ENCODE measurements around the gene GDE1. TPM values are rescaled to one million over a fixed set of nuclear protein-coding genes. Genes with fewer than 3 reads are reported as not detected.
A peak's percentile ranks its signal among the peaks of the same experiment; 100 is the strongest.

The GDE1 gene
- total RNA-seq (100 to 1,000 TPM in 5 of 9 donors, 10 to 100 TPM in 4; 77.7 to 134 (median 109) TPM), polyA plus RNA-seq (10 to 100 TPM; 53.3 to 80.9 TPM)
- long read RNA-seq, donor 1, transcript GDE1-203 (6 exons, 2,238 nt), result minor isoform, 21 of 212 reads
- long read RNA-seq, donor 1, transcript GDE1-201 (6 exons, 2,958 nt), result major isoform, 180 of 212 reads
- long read RNA-seq, donor 1, partial matches to known transcripts, result 4 of 212 reads
- long read RNA-seq, donor 1, other reads (novel, unspliced or antisense), result 6 of 212 reads
- long read RNA-seq, donor 2, transcript GDE1-201 (6 exons, 2,958 nt), result major isoform, 596 of 720 reads
- long read RNA-seq, donor 2, transcript GDE1-203 (6 exons, 2,238 nt), result minor isoform, 101 of 720 reads
- long read RNA-seq, donor 2, partial matches to known transcripts, result 5 of 720 reads
- long read RNA-seq, donor 2, other reads (novel, unspliced or antisense), result 17 of 720 reads
- long read RNA-seq, donor 3, transcript GDE1-203 (6 exons, 2,238 nt), result minor isoform, 19 of 149 reads
- long read RNA-seq, donor 3, transcript GDE1-201 (6 exons, 2,958 nt), result major isoform, 121 of 149 reads
- long read RNA-seq, donor 3, partial matches to known transcripts, result 3 of 149 reads
- long read RNA-seq, donor 3, other reads (novel, unspliced or antisense), result 6 of 149 reads

- intact Hi-C loops (cut with DNase I), result loop anchor here in 2 of 10 donors (2.0 to 10.0 kb wide), 3 partner anchors 33 to 457 kb away; partner anchors contain the start of genes VPS35L (in 2 of the 2) and COQ7 (in 1 of the 2)
- peaks cover 4 to 69% (median 37%) of the 10 kb centered on the region in 12 donors for H3K4me1 ChIP-seq
- peak; percentile 88 to 95 (median 92) for ATAC-seq
These were observed at the start of gene GDE1 for GRCh38 chr16:19521471-19522396. Gene GDE1, minus strand, starts transcription at chr16:19522098. Its CDS starts 134 bp downstream, at chr16:19521964.

GRCh38 chr16:19567560-19567959, 45.7 kb upstream of the GDE1 start:
- TF ChIP-seq CTCF (IDR thresholded peaks at IDR 0.05), result no peak
- DNase-seq, result no peak
- 88 to 95% (median 94%) methylated on average over 8 of the region's 8 CpGs for WGBS, 4 donors
- no peak for ATAC-seq
- Histone ChIP-seq H3K36me3 (peaks cover 0 to 79% (median 74%) of the 10 kb centered on the region in 9 donors), H3K27ac (no peak overlapping the region), H3K27me3 (no peaks in the 10 kb centered on the region), H3K4me3 (no peak overlapping the region), H3K4me1 (no peaks in the 10 kb centered on the region), H3K9me3 (peaks cover 0 to 11% (median 2%) of the 10 kb centered on the region in 12 donors)
- intact Hi-C loops (cut with DNase I), result no loop called here

More at GRCh38 chr16:19521471-19522396, at the start of gene GDE1:
- Histone ChIP-seq H3K27ac (peak within 1 kb of the TSS; percentile 20 to 95 (median 87)), H3K4me3 (peak within 1 kb of the TSS; percentile 60 to 95 (median 80)), H3K36me3 (peaks cover 0 to 9% (median 3%) of the 10 kb centered on the region in 9 donors), H3K27me3 (no peaks in the 10 kb centered on the region), H3K9me3 (no peaks in the 10 kb centered on the region)
- TF ChIP-seq CTCF (IDR thresholded peaks at IDR 0.05) (peak in 7 of 12 donors; percentile 17 to 66 (median 43)), POLR2A (IDR thresholded peaks at IDR 0.05) (peak; percentile 42 to 95)
- peak; percentile 96 to 97 (median 96) for DNase-seq
- WGBS, 4 donors, result 0% methylated on average over 53 to 62 of the region's 62 CpGs

- intact Hi-C loops (cut with DNase I), result no loop called here
- peaks cover 0 to 11% (median 2%) of the 10 kb centered on the region in 12 donors for H3K9me3 ChIP-seq
- no peak overlapping the region for H3K4me3 ChIP-seq
- DNase-seq (no peak), ATAC-seq (no peak)
- peaks cover 0 to 67% (median 62%) of the 10 kb centered on the region in 9 donors for H3K36me3 ChIP-seq
- no peak for TF ChIP-seq CTCF (IDR thresholded peaks at IDR 0.05)
- TF ChIP-seq POLR2A (IDR thresholded peaks at IDR 0.05), result no peak
- no peaks in the 10 kb centered on the region for H3K4me1 ChIP-seq
- no peaks in the 10 kb centered on the region for H3K27me3 ChIP-seq
- 95 to 98% (median 97%) methylated on average over 3 of the region's 3 CpGs for WGBS, 4 donors
- no peak overlapping the region for H3K27ac ChIP-seq
These were observed 44.5 kb upstream of the GDE1 start for GRCh38 chr16:19566362-19566761.
